Esophagus squamous epithelium (tissue), 4 donors: Measurements from ENCODE around the gene NKAIN4.

Experiments used
- POLR2A ChIP-seq, 4 donors: fragments of 450-650 bp; IDR thresholded peaks; one replicate each; pipeline ENCODE4 v1.6.1; 2017; ENCODE audit warnings: antibody characterized with exemption in 4 of 4, mild to moderate bottlenecking in 4 of 4, moderate library complexity in 3 of 4
- TF ChIP-seq, protein P1 (sequence below), 6 experiments: fragments of 450-650 bp in 4 of 6; fragments of 200-600 bp in 2 of 6; sonication (generic) in 2 of 6; IDR thresholded peaks; one replicate each; pipeline ENCODE4 v1.5.1; 2016 to 2019; ENCODE audit warnings: antibody characterized with exemption in 6 of 6, mild to moderate bottlenecking in 4 of 6, moderate library complexity in 4 of 6

GRCh38 chr20:63293871-63294535, 39.7 kb upstream of the NKAIN4 start:
- TF ChIP-seq, protein P1, sequence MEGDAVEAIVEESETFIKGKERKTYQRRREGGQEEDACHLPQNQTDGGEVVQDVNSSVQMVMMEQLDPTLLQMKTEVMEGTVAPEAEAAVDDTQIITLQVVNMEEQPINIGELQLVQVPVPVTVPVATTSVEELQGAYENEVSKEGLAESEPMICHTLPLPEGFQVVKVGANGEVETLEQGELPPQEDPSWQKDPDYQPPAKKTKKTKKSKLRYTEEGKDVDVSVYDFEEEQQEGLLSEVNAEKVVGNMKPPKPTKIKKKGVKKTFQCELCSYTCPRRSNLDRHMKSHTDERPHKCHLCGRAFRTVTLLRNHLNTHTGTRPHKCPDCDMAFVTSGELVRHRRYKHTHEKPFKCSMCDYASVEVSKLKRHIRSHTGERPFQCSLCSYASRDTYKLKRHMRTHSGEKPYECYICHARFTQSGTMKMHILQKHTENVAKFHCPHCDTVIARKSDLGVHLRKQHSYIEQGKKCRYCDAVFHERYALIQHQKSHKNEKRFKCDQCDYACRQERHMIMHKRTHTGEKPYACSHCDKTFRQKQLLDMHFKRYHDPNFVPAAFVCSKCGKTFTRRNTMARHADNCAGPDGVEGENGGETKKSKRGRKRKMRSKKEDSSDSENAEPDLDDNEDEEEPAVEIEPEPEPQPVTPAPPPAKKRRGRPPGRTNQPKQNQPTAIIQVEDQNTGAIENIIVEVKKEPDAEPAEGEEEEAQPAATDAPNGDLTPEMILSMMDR (IDR thresholded peaks at IDR 0.05), result no peak
- no peak for TF ChIP-seq POLR2A (IDR thresholded peaks at IDR 0.05)
